Keratinocyte (primary cell): ENCODE measurements around the gene NPHP1. TPM values are rescaled to one million over a fixed set of nuclear protein-coding genes. Genes with fewer than 3 reads are reported as not detected.
"Not testable (repeated sequence)": the region's sequence is repeated elsewhere in the genome, so short reads cannot be mapped to it uniquely, and the experiment has no call there.

Experiments used
- DNase-seq: peaks from one replicate; pipeline ENCODE4 v3.0.0-alpha.2; 2011; ENCODE audit warnings: low read depth, missing footprints, low spot score
- FAIRE-seq: peaks from 2 replicates; lab custom pipeline; 2011; peaks lifted over from hg19 to GRCh38; lab: Jason Lieb, UNC
- H2AFZ ChIP-seq: 2 replicates; pipeline ENCODE4 v1.6.0; 2012; ENCODE audit warnings: low read length, control low read depth, inconsistent platforms; ENCODE audit not compliant: control insufficient read depth
- H3K27ac ChIP-seq: 2 replicates; pipeline ENCODE4 v1.5.1; 2011; ENCODE audit warnings: low read length; ENCODE audit not compliant: control insufficient read depth, insufficient read depth
- H3K27me3 ChIP-seq: 3 replicates; pipeline ENCODE4 v1.6.0; 2011; ENCODE audit warnings: low read length; ENCODE audit not compliant: control insufficient read depth, insufficient read depth; ENCODE audit errors: extremely low read depth
- H3K36me3 ChIP-seq, 2 experiments: 2 replicates in 1 of 2; 3 replicates in 1 of 2; pipeline ENCODE4 v1.5.1; 2011; ENCODE audit warnings: low read length in 2 of 2, mild to moderate bottlenecking in 1 of 2; ENCODE audit not compliant: control insufficient read depth in 2 of 2, insufficient read depth in 2 of 2; ENCODE audit errors: extremely low read depth in 1 of 2
- H3K4me1 ChIP-seq: 3 replicates; pipeline ENCODE4 v1.5.1; 2011; ENCODE audit warnings: low read length; ENCODE audit not compliant: control insufficient read depth, insufficient read depth; ENCODE audit errors: extremely low read depth
- H3K4me2 ChIP-seq: 3 replicates; pipeline ENCODE4 v1.6.0; 2011; ENCODE audit warnings: low read depth, low read length; ENCODE audit not compliant: control insufficient read depth, insufficient read depth; ENCODE audit errors: extremely low read depth
- H3K4me3 ChIP-seq, 3 experiments: fragments of 200-600 bp in 1 of 3; sonication (generic) in 1 of 3; 2 replicates in 2 of 3; 3 replicates in 1 of 3; pipeline ENCODE4 v1.5.1; 2011 to 2016; ENCODE audit warnings: low read length in 3 of 3, mild to moderate bottlenecking in 3 of 3, control low read depth in 2 of 3, inconsistent platforms in 1 of 3, low read depth in 1 of 3, mixed read lengths in 1 of 3, mixed run types in 1 of 3, moderate library complexity in 1 of 3; ENCODE audit not compliant: control insufficient read depth in 2 of 3, insufficient read depth in 2 of 3; ENCODE audit errors: extremely low read depth in 1 of 3
- H3K79me2 ChIP-seq: 2 replicates; pipeline ENCODE4 v1.6.0; 2012; ENCODE audit warnings: low read length; ENCODE audit not compliant: control insufficient read depth, insufficient read depth
- H3K9ac ChIP-seq: 3 replicates; pipeline ENCODE4 v1.6.0; 2011; ENCODE audit warnings: low read length; ENCODE audit not compliant: control insufficient read depth, insufficient read depth; ENCODE audit errors: extremely low read depth
- H3K9me1 ChIP-seq: 3 replicates; pipeline ENCODE4 v1.6.0; 2011; ENCODE audit warnings: low read length; ENCODE audit not compliant: control insufficient read depth, insufficient read depth; ENCODE audit errors: extremely low read depth
- H3K9me3 ChIP-seq: 2 replicates; pipeline ENCODE4 v1.5.1; 2012; ENCODE audit warnings: low read depth, low read length; ENCODE audit not compliant: control insufficient read depth
- H4K20me1 ChIP-seq: 3 replicates; pipeline ENCODE4 v1.6.0; 2011; ENCODE audit warnings: low read length; ENCODE audit not compliant: control insufficient read depth, insufficient read depth; ENCODE audit errors: extremely low read depth
- CTCF ChIP-seq, 3 experiments: IDR thresholded peaks in 1 of 3; conservative IDR thresholded peaks in 1 of 3; optimal IDR thresholded peaks in 1 of 3; 2 replicates in 2 of 3; 3 replicates in 1 of 3; pipeline versions ENCODE3 to v1.5.1; 2011; ENCODE audit warnings: low read length in 3 of 3, mild to moderate bottlenecking in 3 of 3, moderate library complexity in 2 of 3, control low read depth in 1 of 3, inconsistent platforms in 1 of 3; ENCODE audit not compliant: insufficient read depth in 2 of 3; ENCODE audit errors: extremely low read depth in 1 of 3
- EZH2 ChIP-seq: IDR thresholded peaks from one replicate; pipeline ENCODE4 v1.6.1; 2012; ENCODE audit warnings: inconsistent platforms, mild to moderate bottlenecking, low read length, moderate library complexity
- dilution Hi-C: fragments of 300-500 bp; cut with MboI; formaldehyde crosslinking; loops from one replicate; pipeline ENCODE4 v1.7.0; 2020; ENCODE audit warnings: low sequenced_read_pairs; ENCODE audit not compliant: extremely low pct_ligation_motif_present
- polyA plus RNA-seq, 5 experiments: library from polyadenylated mRNA; depleted of rRNA in 3 of 5; stranded (reverse) in 3 of 5; stranded (forward) in 1 of 5; unstranded in 1 of 5; fragments of >200 nt; gene quantifications; 1 replicate in 1 of 5; 2 replicates in 3 of 5; 3 replicates in 1 of 5; pipeline versions ENCODE4 v1.2.1 to v1.2.3, GENCODE V29; 2011 to 2012; ENCODE audit warnings: missing spikeins in 2 of 5, low read depth in 1 of 5, low replicate concordance in 1 of 5

NPHP1 gene
- polyA plus RNA-seq, 1 donor (not counting 4 experiments of a cell fraction or from before 2014, with no cell fraction given): 8.1 TPM

DNA sequence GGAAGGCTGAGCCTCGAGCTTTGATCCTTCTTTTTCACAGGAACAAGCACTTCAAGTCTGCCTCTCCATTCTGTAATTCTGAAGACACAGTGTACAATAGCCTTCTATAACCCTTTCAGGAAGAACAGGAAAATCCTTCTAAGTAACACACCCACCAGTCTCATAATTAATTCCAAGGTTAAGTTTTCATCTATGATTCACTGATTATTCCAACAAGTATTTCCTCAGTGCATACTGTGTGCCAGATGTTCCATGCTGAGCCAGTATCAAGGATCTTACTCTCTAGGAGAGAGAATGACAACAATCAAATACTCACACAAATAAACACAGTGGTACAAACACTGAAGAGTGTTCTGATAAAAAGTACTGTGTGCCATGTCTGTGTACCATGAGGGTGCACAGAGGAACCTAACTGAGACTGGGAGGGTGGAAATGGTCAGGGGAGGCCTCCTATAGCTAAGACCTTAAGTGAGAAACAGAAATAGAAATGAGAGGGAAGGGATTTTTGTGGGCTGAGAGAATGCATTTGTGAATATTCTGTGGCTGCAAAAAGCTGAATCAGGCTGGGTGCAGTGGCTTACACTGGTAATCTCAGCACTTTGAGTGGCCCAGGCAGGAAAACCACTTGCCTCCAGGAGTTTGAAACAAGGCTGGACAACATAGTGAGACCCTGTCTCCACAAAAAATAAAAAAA, 14.8 kb upstream of the NPHP1 start:
- Histone ChIP-seq H4K20me1 (no peaks in the 10 kb centered on the region), H3K9ac (no peak overlapping the region), H3K4me3 (no peak overlapping the region), H3K27me3 (no peaks in the 10 kb centered on the region), H3K27ac (no peak overlapping the region), H3K9me3 (no peaks in the 10 kb centered on the region), H3K9me1 (no peaks in the 10 kb centered on the region), H3K36me3 (no peaks in the 10 kb centered on the region), H3K4me2 (peak overlapping the region; percentile 35), H3K4me1 (peaks cover 9% of the 10 kb centered on the region), H2AFZ (peak overlapping the region; percentile 60), H3K79me2 (no peaks in the 10 kb centered on the region)
- TF ChIP-seq EZH2: no peak
- no peak for TF ChIP-seq CTCF (optimal IDR thresholded peaks at IDR 0.05 in 1 of 3, IDR thresholded peaks at IDR 0.05 in 1 of 3, conservative IDR thresholded peaks at IDR 0.05 in 1 of 3; ENCODE audit: extremely low read depth in 1 of 3, insufficient read depth in 2 of 3, low read length in 3 of 3)
- DNase-seq (no peak), FAIRE-seq (peak; percentile 73)
- dilution Hi-C loops: no loop called here

- H3K9me1 ChIP-seq, DNase-seq, H3K36me3 ChIP-seq, H3K79me2 ChIP-seq, H3K27me3 ChIP-seq, dilution Hi-C loops, FAIRE-seq, H3K4me1 ChIP-seq, H3K9me3 ChIP-seq, H3K9ac ChIP-seq, H3K4me3 ChIP-seq, H3K27ac ChIP-seq, H4K20me1 ChIP-seq: not testable (repeated sequence)
- Histone ChIP-seq H3K4me2 (peak overlapping the region; percentile 35), H2AFZ (peak overlapping the region; percentile 60)
Measured at GRCh38 chr2:110218889-110219288, 14.1 kb upstream of the NPHP1 start.

GRCh38 chr2:110216803-110217202, 12.0 kb upstream of the NPHP1 start:
- H3K9me3 ChIP-seq: no peaks in the 10 kb centered on the region
- no peak overlapping the region for H3K4me3 ChIP-seq
- H3K9ac ChIP-seq: no peak overlapping the region
- no peaks in the 10 kb centered on the region for H4K20me1 ChIP-seq
- H3K4me2 ChIP-seq: no peak overlapping the region
- dilution Hi-C loops: no loop called here
- no peak overlapping the region for H2AFZ ChIP-seq
- no peak for TF ChIP-seq EZH2
- no peak for TF ChIP-seq CTCF (optimal IDR thresholded peaks at IDR 0.05 in 1 of 3, IDR thresholded peaks at IDR 0.05 in 1 of 3, conservative IDR thresholded peaks at IDR 0.05 in 1 of 3; ENCODE audit: extremely low read depth in 1 of 3, insufficient read depth in 2 of 3, low read length in 3 of 3)
- H3K79me2 ChIP-seq: peaks cover 5% of the 10 kb centered on the region
- FAIRE-seq (no peak), DNase-seq (no peak)
- H3K27me3 ChIP-seq: no peaks in the 10 kb centered on the region
- H3K27ac ChIP-seq: no peak overlapping the region
- H3K9me1 ChIP-seq: no peaks in the 10 kb centered on the region
- H3K4me1 ChIP-seq: peaks cover 9% of the 10 kb centered on the region
- H3K36me3 ChIP-seq: no peaks in the 10 kb centered on the region
